Fibroblast of skin of back (primary cell): ENCODE measurements around the gene SMIM14. TPM values are rescaled to one million over a fixed set of nuclear protein-coding genes. Genes with fewer than 3 reads are reported as not detected.
"Not testable (repeated sequence)": the region's sequence is repeated elsewhere in the genome, so short reads cannot be mapped to it uniquely, and the experiment has no call there.

Experiments used
- DNase-seq: peaks from one replicate; pipeline ENCODE4 v3.0.0-alpha.2; 2013
- polyA plus RNA-seq, 2 experiments: library from polyadenylated mRNA; unstranded; fragments of 120-200 nt; gene quantifications; one replicate each; pipeline ENCODE4 v1.2.1, GENCODE V29; 2013; ENCODE audit not compliant: insufficient read length in 2 of 2

SMIM14 gene
- polyA plus RNA-seq (2013, experiment 1 of 2; ENCODE audit: insufficient read length) = 74.9 TPM
- 86.4 TPM for polyA plus RNA-seq (2013, experiment 2 of 2; ENCODE audit: insufficient read length)

DNA sequence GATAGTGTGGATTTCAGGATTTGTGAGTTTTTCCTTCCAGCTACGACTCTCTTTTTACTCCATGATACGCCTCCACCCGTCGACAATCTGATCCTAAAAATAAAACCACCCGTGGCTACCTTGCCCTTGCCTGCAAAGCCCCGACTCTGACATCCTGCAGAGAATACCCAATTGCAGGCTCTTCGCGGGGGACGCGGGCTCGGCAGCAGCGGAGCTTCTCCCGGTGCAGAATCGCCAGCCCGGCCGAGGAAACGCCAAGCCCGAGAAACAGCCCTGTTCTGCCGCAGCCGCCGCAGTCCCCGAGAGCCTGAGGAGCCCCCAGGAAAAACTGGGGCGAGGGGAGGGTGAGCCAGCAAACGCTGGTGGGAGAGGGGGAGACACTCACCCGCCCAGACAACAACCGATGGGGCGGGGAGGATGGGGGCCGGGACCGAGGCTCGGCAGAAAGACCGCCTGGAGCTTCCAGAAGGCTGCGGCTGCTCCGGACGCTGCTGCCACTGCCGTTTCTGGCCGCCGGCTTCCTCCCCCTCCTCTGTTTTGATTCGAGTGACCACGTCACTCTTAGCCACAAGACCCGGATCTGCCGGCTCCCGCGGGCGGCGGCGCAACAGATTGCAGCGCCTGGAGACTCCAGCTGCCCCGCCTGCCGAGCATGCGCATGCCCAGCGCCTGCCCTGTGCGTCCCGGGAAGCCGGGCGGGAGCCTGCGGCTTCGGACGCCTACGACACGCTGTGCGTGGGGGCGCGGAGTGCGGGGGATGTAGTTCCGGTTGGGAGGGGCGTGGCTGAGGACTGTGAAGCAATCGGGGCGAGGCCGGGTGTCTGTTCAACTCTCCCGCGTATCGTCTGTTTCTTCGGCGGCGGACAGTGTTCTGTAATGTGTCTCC is at the start of gene SMIM14:
SMIM14 (minus strand) TSS at position 512 of the 886 bp plus-strand sequence. CDS start 33,720 bp downstream, outside the sequence.
- DNase-seq = peak; percentile 99

DNA sequence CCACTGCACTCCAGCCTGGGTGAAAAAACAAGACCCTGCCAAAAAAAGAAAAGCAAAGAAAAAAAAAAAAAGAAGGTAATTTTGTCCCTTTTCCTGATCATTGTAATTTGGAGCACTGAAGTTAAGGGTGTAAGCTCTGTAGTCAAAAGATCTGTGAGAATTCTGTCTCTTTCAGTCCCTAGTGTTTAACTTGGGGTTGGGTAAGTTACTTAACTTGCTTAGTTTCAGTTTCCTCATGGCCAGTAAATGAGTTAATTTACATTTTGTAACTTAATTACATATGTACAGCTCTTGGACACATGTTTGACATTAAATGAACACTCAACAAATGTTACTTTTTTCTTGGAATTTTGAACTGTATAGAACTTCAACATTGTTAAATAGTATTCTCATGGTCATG is 48.3 kb upstream of the SMIM14 start:
- no peak for DNase-seq

DNA sequence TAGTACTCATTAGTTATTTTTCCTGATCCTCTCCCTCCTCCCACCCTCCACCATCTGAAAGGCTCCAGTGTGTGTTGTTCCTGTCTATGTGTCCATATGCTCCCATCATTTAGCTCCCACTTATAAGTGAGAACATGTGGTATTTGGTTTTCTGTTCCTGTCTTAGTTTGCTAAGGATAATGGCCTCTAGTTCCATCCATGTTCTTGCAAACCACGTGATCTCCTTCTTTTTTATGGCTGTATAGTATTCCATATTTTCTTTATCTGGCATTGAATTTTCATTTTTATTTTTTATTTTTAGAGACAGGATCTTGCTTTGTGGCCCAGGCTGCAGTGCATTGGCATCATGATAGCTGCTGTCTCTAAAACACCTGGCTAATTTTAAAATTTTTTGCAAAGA is 47.3 kb upstream of the SMIM14 start:
- no peak for DNase-seq

DNA sequence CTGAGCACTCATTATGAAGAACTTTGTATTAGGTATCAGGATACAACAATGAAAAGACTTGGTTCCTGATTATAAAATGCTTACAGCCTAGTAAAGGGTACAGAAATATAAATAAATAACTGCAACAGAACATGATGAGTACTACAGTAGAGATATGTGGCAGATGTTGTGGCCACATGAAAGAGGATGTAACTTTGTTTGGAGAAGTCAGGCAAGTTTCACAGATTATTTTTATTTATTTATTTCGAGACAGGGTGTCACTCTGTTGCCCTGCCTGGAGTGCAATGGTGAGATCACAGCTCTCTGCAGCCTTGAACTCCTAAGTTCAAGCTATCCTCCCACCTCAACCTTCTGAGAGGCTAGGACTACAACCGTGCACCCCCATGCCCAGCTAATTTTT is 43.5 kb upstream of the SMIM14 start:
- no peak for DNase-seq

DNA sequence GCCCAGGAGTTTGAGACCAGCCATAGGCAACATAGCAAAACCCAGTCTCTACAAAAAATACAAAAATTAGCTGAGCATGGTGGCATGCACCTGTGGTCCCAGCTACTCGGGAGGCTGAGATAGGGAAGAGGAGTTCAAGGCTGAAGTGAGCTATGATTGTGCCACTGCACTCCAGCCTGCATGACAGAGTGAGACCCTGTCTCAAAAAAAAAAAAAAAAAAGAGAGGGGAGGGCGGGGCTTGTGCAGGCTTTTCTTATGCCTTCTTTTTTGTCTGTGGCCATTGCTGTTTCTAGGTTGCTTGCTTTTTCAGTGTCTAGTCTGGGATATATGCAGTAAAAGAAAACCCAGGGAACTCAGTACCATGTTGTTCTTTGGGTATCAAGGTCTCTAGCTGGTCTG is 42.3 kb upstream of the SMIM14 start:
- not testable (repeated sequence) for DNase-seq

DNA sequence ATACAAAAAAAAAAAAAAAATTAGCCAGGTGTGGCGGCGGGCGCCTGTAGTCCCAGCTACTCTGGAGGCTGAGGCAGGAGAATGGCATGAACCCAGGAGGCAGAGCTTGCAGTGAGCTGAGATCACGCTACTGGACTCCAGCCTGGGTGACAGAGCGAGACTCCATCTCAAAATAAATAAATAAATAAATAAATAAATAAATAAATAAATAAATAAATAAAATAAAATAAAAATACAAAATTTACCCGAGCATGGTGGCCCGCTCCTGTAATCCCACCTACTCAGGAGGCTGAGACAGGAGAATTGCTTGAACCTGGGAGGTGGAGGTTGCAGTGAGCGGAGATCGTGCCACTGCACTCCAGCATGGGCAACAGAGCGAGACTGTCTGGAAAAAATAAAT is 37.0 kb upstream of the SMIM14 start:
- not testable (repeated sequence) for DNase-seq

DNA sequence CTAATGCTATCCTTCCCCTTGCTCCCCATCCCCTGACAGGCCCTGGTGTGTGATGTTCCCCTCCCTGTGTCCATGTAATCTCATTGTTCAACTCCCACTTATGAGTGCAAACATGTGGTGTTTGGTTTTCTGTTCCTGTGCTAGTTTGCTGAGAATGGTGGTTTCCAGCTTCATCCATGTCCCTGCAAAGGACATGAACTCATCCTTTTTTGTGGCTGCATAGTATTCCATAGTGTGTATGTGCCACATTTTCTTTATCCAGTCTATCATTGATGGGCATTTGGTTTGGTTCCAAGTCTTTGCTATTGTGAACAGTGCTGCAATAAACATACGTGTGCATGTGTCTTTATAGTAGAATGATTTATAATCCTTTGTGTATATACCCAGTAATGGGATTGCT is 31.6 kb upstream of the SMIM14 start:
- not testable (repeated sequence) for DNase-seq

DNA sequence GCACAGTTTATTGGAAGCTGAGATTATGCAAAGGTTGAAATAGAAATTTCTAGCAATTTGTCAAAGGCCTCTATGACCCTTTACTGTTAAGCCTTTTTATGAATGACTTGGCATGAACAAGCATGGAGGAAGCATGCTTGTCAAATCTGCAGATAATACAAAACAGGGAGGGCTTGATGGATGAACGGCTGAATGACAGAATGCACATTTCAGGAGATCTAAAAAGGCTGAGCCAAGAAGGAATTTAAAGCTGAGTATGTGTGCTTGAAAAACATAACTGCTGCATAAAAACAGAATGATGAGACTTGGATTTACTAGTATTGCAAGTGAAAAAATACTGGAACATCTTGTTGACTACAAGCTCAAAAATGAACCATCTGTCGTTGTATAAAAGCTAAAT is 30.2 kb upstream of the SMIM14 start:
- DNase-seq = no peak

DNA sequence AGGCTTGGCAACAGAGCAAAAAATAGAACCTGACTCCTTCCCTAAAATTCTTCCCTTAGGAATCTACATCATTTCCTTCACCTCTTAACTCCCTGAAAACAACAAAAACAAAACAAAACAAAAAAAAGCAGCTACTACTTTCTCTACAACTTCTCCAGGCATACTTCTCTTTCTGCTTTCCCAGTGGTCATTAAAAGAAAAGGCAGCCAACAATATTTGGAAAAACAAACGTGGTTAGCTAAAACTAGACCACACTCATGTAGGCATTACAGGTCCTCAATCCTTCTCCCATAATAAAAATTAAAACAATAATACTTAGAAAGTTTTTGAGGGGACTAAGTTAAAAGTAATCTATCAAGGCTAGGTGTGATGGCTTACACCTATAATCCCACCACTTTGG is 29.0 kb upstream of the SMIM14 start:
- no peak for DNase-seq

DNA sequence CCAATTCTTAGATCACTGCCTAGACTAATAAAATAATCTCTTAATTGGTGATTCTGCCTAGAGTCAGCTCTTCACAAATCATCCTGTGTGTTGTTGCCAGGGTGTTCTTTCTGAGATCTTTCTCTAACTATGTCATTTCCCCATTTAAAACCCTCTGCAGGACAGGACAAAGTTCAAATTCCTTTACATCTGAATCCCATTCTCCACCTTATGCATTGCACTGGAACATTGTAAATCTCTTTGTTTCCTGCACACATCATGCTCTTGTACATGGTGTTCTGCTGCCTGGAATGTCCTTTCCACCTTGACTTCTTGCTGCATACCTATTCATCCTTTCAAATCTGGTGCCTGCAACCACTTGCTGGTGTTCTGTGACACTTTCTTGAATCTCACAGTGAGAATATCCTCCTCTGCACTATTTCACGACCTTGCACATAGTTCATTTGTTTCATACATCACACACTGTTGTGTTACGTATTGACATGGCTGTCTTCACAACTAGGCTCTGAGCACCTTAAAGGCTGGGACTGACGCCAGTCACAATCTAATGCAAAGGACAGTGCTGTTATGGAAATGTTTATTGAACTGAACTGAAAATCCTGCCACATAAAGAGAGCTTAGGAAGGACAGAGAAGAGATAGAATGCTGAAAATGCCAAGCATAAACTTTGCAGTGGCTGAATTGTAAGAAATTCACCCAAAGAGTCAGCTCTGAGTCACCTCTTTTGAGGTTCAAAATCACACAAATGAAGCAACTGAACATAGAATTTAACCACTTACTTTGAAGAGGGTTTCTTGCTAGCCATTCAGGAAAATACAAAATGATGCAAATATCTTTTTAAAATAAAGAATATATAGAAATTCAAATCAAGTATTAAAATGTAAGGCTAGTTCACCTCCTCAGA is 26.4 kb upstream of the SMIM14 start:
- peak; percentile 28 for DNase-seq

DNA sequence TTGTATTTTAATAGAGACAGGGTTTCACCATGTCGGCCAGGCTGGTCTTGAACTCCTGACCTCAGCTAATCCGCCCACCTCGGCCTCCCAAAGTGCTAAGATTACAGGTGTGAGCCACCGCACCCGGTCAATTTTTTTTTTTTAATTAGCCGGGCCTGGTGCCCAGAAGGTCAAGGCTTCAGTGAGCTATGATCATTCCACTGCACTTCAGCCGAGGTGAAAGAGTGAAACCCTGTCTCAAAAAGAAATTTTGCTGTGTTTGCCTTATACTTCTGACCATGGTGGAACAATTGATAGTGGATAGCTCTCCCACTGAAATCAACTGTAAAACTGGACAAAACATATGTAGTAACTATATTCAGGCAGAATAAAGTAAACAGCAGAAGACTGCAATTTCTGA is 24.0 kb upstream of the SMIM14 start:
- DNase-seq = no peak

DNA sequence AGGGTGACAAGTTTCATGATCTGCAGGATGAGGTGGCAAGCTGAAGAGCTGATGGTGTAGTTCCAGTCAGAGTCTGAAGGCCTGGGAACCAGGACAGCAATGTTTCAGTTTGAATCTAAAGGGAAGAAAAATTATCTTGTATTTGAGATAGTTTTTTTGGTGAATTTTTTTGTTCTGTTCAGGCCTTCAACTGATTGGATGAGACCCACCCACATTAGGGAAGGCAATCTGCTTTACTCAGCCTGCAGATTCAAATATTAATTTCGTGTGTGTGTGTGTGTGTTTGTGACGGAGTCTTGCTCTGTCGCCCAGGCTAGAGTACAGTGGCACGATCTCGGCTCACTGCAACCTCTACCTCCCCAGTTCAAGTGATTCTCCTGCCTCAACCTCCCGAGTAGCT is 22.1 kb upstream of the SMIM14 start:
- DNase-seq = no peak

DNA sequence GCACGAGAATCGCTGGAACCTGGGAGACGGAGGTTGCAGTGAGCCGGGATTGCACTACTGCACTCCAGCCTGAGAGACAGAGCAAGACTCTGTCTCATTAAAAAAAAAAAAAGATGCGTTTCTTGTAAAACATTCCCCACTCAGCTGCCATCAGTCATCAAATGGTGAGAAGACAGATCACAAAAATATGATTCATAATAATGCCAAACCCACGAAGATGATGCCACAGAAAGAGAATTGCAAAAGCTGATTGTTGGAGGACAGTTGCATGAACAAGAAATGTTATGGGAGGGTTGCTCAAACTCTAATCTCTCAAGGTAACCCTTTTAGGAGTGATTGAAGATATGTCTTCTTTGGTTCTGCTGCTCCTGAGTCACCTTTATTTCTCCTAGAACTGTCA is 21.4 kb upstream of the SMIM14 start:
- peak; percentile 46 for DNase-seq

DNA sequence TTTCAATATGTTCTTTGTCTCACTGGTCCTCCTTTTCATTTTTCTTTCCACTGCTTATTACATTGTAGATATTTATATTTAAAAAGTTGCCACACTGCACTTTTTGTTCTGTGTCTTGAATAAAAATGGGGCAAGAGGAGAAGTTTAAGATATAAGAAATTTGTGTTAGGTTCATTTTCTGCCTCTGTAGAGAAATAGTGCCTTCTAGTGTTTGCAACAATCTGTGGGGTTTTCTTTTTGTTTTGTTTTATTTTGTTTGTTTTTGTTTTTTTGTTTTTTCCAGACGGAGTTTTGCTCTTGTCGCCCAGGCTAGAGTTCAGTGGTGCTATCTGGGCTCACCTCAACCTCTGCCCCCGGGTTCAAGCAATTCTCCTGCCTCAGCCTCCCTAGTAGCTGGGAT is 20.1 kb upstream of the SMIM14 start:
- no peak for DNase-seq

DNA sequence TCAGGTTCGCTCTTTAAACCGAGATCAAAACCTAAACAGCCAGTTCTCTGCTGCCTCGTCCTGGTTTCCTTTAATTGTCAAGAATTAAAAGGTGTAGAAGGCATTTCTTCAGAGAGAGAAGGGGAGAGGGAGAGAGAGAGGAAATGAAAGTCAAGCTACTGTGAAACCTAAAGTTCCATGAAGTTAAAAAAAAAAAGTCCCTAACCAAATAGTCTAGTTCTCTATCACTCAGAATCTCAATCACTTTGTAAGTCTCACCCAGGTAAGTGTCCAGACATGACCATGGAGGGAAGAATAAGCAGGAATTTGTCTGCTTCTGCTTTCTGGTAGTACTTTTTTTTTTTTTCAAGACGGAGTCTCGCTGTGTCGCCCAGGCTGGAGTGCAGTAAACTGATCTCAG is 18.8 kb upstream of the SMIM14 start:
- DNase-seq = no peak

DNA sequence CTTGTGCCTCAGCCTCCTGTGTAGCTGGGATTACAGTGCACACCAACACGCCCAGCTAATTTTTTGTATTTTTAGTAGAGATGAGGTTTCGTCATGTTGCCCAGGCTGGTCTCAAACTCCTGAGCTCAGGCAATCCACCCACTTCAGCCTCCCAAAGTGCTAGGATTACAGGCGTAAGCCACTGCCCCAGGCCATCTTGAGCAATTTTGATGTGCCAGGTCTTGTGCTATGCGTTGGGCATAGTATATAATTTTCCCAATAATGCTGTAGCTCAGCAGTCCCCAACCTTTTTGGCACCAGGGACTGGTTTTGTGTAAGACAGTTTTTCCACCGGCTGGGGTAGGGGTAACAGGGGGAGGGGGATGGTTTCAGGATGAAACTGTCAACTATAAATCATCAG is 18.0 kb upstream of the SMIM14 start:
- not testable (repeated sequence) for DNase-seq

DNA sequence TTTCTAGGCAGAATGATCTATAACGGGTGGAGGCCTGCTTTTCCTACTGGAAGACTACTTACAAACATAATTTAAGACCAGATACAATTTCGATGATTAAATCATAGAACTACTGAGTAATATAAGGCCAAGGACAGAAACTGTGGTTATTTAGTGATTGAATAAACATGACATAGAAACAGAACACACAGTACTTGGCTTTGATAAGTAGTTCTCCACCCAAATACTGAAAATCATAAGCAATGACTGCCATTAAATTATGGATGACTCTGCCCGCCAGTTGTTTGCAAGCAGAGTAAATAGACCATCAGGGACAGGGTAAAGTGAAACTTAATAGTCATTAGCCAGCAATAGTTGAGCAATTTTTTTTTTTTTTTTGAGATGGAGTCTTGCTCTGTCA is 17.2 kb upstream of the SMIM14 start:
- no peak for DNase-seq

DNA sequence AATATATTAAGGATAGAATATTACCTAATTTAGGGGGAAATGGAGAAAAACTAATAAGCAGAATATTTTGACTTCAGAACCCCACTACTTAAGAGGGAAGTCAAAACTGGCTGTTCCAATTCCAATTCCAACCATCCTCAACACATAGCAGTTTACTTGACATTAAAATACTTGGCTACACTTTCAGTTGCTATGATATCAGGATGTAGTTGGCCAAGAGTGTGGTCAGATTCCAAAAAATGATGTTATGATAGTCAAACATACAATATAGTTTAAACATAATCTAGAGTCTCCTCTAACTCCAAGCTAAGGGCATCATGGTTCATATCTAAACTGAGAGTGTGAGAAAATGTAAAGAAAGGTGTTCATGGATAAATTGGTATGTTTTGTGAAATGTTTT is 16.5 kb upstream of the SMIM14 start:
- DNase-seq = no peak

DNA sequence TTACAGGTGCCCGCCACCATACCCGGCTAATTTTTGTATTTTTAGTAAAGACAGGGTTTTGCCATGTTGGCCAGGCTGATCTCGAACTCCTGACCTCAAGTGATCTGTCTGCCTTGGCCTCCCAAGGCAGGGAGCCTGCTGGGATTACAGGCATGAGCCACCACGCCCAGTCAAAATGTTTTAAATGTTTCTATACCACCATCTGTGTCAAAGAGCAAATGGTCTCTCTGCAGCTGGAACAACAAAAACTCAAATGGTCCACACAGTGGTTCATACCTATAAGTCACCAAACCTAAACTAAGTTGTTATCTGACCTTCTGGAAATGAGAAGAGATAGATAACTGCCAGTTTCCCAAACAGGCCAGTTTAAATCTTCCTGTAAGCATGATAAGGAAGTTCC is 12.9 kb upstream of the SMIM14 start:
- not testable (repeated sequence) for DNase-seq

DNA sequence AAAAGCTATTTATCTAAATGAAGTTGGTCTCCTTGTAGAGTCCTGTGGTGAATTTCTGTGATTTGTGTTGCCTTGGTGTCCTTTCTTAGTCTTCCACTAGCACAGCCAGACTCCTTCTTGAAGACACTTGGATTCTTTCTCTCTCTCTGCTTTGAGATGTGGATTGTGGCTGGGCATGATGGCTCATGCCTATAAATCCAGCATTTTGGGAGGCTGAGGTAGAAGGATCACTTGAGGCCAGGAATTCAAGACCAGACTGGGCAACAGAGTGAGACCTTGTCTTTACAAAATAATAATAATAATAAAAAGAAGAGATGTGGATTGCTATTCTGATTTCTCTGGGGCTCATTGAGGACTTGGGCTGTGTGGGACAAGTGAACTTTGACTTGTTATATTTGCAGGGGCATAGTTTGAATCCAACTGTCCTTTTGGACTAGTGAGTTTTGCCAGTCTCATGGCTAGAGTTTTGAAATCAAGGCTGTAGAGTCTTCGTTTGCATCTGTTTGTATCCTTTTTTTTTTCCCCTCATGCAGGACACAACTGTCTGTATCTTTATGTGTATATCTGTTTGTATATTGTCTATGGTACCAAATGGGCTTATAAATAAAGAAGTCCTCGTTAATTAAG is 11.1 kb upstream of the SMIM14 start:
- no peak for DNase-seq

DNA sequence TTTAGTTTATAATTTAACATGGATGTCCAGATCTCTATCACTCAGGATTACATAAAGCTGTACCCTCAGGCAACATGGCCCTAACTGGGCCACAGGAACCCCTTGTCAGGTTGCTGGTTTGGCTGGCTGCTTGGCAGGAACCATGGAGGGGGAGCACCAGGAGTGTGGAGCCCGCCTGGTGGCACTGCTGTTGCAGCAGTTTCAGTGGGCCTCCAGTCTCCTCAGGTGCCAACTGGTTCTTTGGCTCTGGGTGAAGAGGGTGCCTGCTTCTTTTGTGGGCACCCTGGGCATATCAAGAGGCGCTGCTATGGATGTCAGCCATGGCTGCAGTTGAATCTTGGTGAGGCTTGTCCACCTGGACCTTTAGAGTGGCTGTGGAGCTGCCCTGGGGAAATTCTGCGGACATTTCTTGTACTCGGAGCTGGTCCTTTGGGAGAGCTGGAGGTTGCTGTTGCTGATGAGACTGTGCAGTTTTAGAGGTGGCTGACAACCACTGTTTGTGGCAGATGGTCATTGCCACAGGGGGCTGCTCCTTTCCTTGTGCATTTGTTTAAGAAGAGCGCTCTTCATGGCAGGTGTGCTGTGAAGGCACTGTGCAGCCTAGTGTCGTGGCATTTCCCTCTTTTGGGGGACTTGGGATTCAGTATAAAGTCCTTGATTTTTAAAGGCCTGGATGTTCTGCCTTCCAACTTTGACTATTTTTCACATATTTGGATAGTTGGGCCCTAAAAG is 10.3 kb upstream of the SMIM14 start:
- DNase-seq = no peak

DNA sequence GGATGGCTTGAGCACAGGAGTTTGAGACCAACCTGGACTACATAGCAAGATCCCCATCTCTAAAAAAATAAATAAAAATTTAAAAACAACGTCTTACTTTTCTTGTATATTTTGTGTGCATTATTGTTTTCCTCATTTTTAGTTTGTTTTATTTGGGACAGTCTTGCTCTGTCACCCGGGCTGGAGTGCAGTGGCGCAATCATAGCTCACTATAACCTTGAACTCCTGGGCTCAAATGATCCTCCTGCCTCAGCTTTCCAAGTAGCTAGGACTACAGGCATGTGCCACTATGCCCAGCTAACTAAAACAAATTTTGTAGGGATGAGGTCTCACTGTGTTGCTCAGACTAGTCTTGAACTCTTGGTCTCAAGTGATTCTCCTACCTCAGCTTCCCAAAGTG is 9.5 kb upstream of the SMIM14 start:
- DNase-seq = no peak
